B cell (primary cell): ENCODE data around the gene SPA17. TPM values are rescaled to one million over a fixed set of nuclear protein-coding genes. Genes with fewer than 3 reads are reported as not detected.

Experiments
- ATAC-seq: fragments of 200-7000 bp; cut with Tn5 transposase; one replicate; pipeline ENCODE4 v1.10.0; 2021; ENCODE audit warnings: low read depth, mild to moderate bottlenecking, moderate number of reproducible peaks, moderate library complexity
- CTCF ChIA-PET: fragments of 350-600 bp; sonication (Branson Sonifier 250); formaldehyde crosslinking; loops from one replicate; lab custom pipeline; 2021; ENCODE audit warnings: antibody characterized with exemption, inconsistent platforms; lab: Charles Lee
- POLR2A ChIA-PET: fragments of 350-600 bp; sonication (Branson Sonifier 250); formaldehyde crosslinking; loops from one replicate; lab custom pipeline; 2021; ENCODE audit warnings: antibody characterized with exemption; lab: Charles Lee
- DNase-seq: peaks from one replicate; pipeline ENCODE4 v3.0.0; 2013
- H2AFZ ChIP-seq: 2 replicates; pipeline ENCODE4 v1.6.1; 2012; ENCODE audit warnings: mild to moderate bottlenecking, low read depth, low read length; ENCODE audit not compliant: insufficient read depth, poor library complexity, severe bottlenecking
- H3K27ac ChIP-seq, 2 donors: 1 replicate in 1 of 2; 2 replicates in 1 of 2; pipeline ENCODE4 v1.5.1; 2012 to 2013; ENCODE audit warnings: low read length in 2 of 2, mild to moderate bottlenecking in 2 of 2, moderate library complexity in 1 of 2
- H3K27me3 ChIP-seq, 4 experiments: fragments of 200-600 bp in 1 of 4; sonication (generic) in 1 of 4; replicated peaks in 1 of 4; 1 replicate in 2 of 4; 2 replicates in 2 of 4; pipeline versions ENCODE4 v1.6.1 to v1.7.0; 2013 to 2016; ENCODE audit warnings: low read length in 3 of 4, mild to moderate bottlenecking in 2 of 4, mixed read lengths in 1 of 4, moderate library complexity in 1 of 4; ENCODE audit not compliant: insufficient read depth in 4 of 4, control insufficient read depth in 3 of 4; ENCODE audit errors: control extremely low read depth in 1 of 4
- H3K36me3 ChIP-seq, 2 experiments: replicated peaks in 1 of 2; 1 replicate in 1 of 2; 2 replicates in 1 of 2; pipeline versions ENCODE4 v1.6.1 to v1.7.1; 2013; ENCODE audit warnings: low read length in 1 of 2; ENCODE audit not compliant: insufficient read depth in 2 of 2, control insufficient read depth in 1 of 2; ENCODE audit errors: control extremely low read depth in 1 of 2, extremely low read depth in 1 of 2
- H3K4me1 ChIP-seq, 2 donors: fragments of 200-600 bp in 1 of 2; sonication (generic) in 1 of 2; 1 replicate in 1 of 2; 2 replicates in 1 of 2; pipeline versions ENCODE4 v1.5.1 to v1.6.1; 2013 to 2017; ENCODE audit warnings: low read length in 2 of 2; ENCODE audit not compliant: control insufficient read depth in 2 of 2, insufficient read depth in 2 of 2
- H3K4me2 ChIP-seq: replicated peaks from 2 replicates; pipeline ENCODE3; 2012; ENCODE audit warnings: mild to moderate bottlenecking, low read depth, low read length; ENCODE audit not compliant: poor library complexity, severe bottlenecking
- H3K4me3 ChIP-seq, 5 experiments: fragments of 200-600 bp in 1 of 5; sonication (generic) in 1 of 5; 1 replicate in 3 of 5; 2 replicates in 2 of 5; pipeline versions ENCODE4 v1.5.1 to v1.7.0; 2011 to 2016; ENCODE audit warnings: low read length in 4 of 5, mild to moderate bottlenecking in 4 of 5, low read depth in 2 of 5, control low read depth in 1 of 5, moderate library complexity in 1 of 5; ENCODE audit not compliant: insufficient read depth in 1 of 5; ENCODE audit errors: control extremely low read depth in 1 of 5, extremely low read depth in 1 of 5
- H3K79me2 ChIP-seq: fragments of 200-600 bp; sonication (generic); one replicate; pipeline ENCODE4 v1.6.0; 2016; ENCODE audit warnings: low read length; ENCODE audit not compliant: control insufficient read depth, insufficient read depth
- H3K9ac ChIP-seq: fragments of 200-600 bp; sonication (generic); 2 replicates; pipeline ENCODE4 v1.6.1; 2017; ENCODE audit warnings: mild to moderate bottlenecking, low read length, moderate library complexity
- H3K9me3 ChIP-seq, 3 donors: one replicate each; pipeline versions ENCODE4 v1.6.1 to v1.7.1; 2013; ENCODE audit warnings: low read length in 2 of 3; ENCODE audit not compliant: control insufficient read depth in 2 of 3, insufficient read depth in 1 of 3; ENCODE audit errors: control extremely low read depth in 1 of 3
- H4K20me1 ChIP-seq: 2 replicates; pipeline ENCODE4 v1.6.0; 2012; ENCODE audit warnings: mild to moderate bottlenecking, low read length; ENCODE audit not compliant: insufficient read depth, control insufficient read depth, poor library complexity, severe bottlenecking
- H3K27ac Mint-ChIP-seq: one replicate; pipeline ENCODE4 v1.8.0; 2021; ENCODE audit warnings: mixed read lengths
- H3K27me3 Mint-ChIP-seq: one replicate; pipeline ENCODE4 v1.8.0; 2021; ENCODE audit warnings: mixed read lengths
- H3K4me1 Mint-ChIP-seq: one replicate; pipeline ENCODE4 v1.8.0; 2021; ENCODE audit warnings: mixed read lengths
- H3K4me3 Mint-ChIP-seq: one replicate; pipeline ENCODE4 v1.8.0; 2021; ENCODE audit warnings: mixed read lengths
- H3K9me3 Mint-ChIP-seq: one replicate; pipeline ENCODE4 v1.8.0; 2022; ENCODE audit warnings: mixed read lengths; ENCODE audit not compliant: insufficient read depth
- EZH2 ChIP-seq: IDR thresholded peaks from 2 replicates; pipeline ENCODE4 v1.6.1; 2012; ENCODE audit warnings: borderline replicate concordance, low read depth, mild to moderate bottlenecking, moderate library complexity, low read length; ENCODE audit not compliant: insufficient read depth, poor library complexity, severe bottlenecking
- WGBS: methylation state at CpG from one replicate; pipeline ENCODE4 v1.1.5; 2013; ENCODE audit warnings: missing lambda C conversion rate; ENCODE audit not compliant: insufficient coverage; 5-methylcytosine and 5-hydroxymethylcytosine counted together
- intact Hi-C: fragments of 100-400 bp; cut with micrococcal nuclease; formaldehyde crosslinking; loops from one replicate; pipeline ENCODE4 v1.10.0; 2022
- polyA plus RNA-seq: library from polyadenylated mRNA; depleted of rRNA; stranded (reverse); fragments of >200 nt; gene quantifications from 2 replicates; pipeline ENCODE4 v1.2.3, GENCODE V29; 2012
- total RNA-seq, 2 donors: library from RNA; stranded (reverse); fragments of 120-200 nt in 1 of 2; gene quantifications; 1 replicate in 1 of 2; 2 replicates in 1 of 2; pipeline versions ENCODE4 v1.2.3 to v1.2.4, GENCODE V29; 2013 to 2022
- TF ChIP-seq, protein P1 (sequence below): fragments of 200-600 bp; IDR thresholded peaks from one replicate; pipeline ENCODE4 v1.8.0; 2022; ENCODE audit warnings: antibody characterized with exemption, mild to moderate bottlenecking

Gene SPA17
- total and polyA plus RNA-seq, 2 donors (not counting 1 experiment from before 2014, with no cell fraction given) = 0.21 to 0.76 TPM

GRCh38 chr11:124639186-124639585 is 34.5 kb upstream of the SPA17 start:
- peaks cover 0 to 20% of the 10 kb centered on the region in 2 experiments for H3K36me3 ChIP-seq
- no peaks in the 10 kb centered on the region for H3K27me3 ChIP-seq
- Mint-ChIP-seq H3K9me3 (no peaks in the 10 kb centered on the region), H3K27me3 (no peaks in the 10 kb centered on the region), H3K4me3 (no peak overlapping the region), H3K27ac (no peak overlapping the region), H3K4me1 (no peaks in the 10 kb centered on the region)
- no peak for DNase-seq
- ChIA-PET POLR2A (no interaction called here), CTCF (interaction anchor here (0.8 kb wide), 1 partner anchor 9 kb away, joined by 4 read pairs; no protein-coding TSS in a partner anchor)
- no peaks in the 10 kb centered on the region for H3K9me3 ChIP-seq
- TF ChIP-seq, protein P1, sequence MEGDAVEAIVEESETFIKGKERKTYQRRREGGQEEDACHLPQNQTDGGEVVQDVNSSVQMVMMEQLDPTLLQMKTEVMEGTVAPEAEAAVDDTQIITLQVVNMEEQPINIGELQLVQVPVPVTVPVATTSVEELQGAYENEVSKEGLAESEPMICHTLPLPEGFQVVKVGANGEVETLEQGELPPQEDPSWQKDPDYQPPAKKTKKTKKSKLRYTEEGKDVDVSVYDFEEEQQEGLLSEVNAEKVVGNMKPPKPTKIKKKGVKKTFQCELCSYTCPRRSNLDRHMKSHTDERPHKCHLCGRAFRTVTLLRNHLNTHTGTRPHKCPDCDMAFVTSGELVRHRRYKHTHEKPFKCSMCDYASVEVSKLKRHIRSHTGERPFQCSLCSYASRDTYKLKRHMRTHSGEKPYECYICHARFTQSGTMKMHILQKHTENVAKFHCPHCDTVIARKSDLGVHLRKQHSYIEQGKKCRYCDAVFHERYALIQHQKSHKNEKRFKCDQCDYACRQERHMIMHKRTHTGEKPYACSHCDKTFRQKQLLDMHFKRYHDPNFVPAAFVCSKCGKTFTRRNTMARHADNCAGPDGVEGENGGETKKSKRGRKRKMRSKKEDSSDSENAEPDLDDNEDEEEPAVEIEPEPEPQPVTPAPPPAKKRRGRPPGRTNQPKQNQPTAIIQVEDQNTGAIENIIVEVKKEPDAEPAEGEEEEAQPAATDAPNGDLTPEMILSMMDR = no peak
- no peak for TF ChIP-seq EZH2
- no peaks in the 10 kb centered on the region for H3K79me2 ChIP-seq
- no peak for ATAC-seq
- WGBS = 100% methylated on average over 1 of the region's 1 CpG
- no peak overlapping the region for H3K4me2 ChIP-seq
- no peak overlapping the region for H3K4me3 ChIP-seq
- intact Hi-C loops = no loop called here
- H4K20me1 ChIP-seq = no peaks in the 10 kb centered on the region
- no peak overlapping the region for H3K27ac ChIP-seq
- H3K4me1 ChIP-seq = no peaks in the 10 kb centered on the region
- H3K9ac ChIP-seq = no peak overlapping the region
- H2AFZ ChIP-seq = no peak overlapping the region

GRCh38 chr11:124640666-124641065 is 33.0 kb upstream of the SPA17 start:
- H3K9me3 Mint-ChIP-seq = no peaks in the 10 kb centered on the region
- H3K9ac ChIP-seq = no peak overlapping the region

More at GRCh38 chr11:124640666-124641065, 33.0 kb upstream of the SPA17 start:
- Histone ChIP-seq H3K4me1 (peaks cover 6 to 8% of the 10 kb centered on the region in 2 donors), H3K4me2 (no peak overlapping the region), H3K27me3 (no peaks in the 10 kb centered on the region), H3K27ac (no peak overlapping the region), H3K36me3 (peaks cover 0 to 11% of the 10 kb centered on the region in 2 experiments), H4K20me1 (no peaks in the 10 kb centered on the region), H2AFZ (no peak overlapping the region), H3K9me3 (no peaks in the 10 kb centered on the region), H3K79me2 (no peaks in the 10 kb centered on the region), H3K4me3 (no peak overlapping the region)
- H3K27ac Mint-ChIP-seq = no peak overlapping the region
- DNase-seq = no peak
- TF ChIP-seq EZH2 = no peak
- TF ChIP-seq, protein P1 = no peak
- H3K27me3 Mint-ChIP-seq = no peaks in the 10 kb centered on the region
- no peak overlapping the region for H3K4me3 Mint-ChIP-seq
- WGBS = 100% methylated on average over 1 of the region's 5 CpGs
- POLR2A ChIA-PET = interaction anchor here (0.6 kb wide), 1 partner anchor 11 kb away, joined by 3 read pairs; no protein-coding TSS in a partner anchor
- H3K4me1 Mint-ChIP-seq = peaks cover 7% of the 10 kb centered on the region
- CTCF ChIA-PET = interaction anchor here (0.6 to 5.9 kb wide), 4 partner anchors 28 to 198 kb away, joined by 3 to 61 read pairs (median 3); no protein-coding TSS in a partner anchor
- ATAC-seq = no peak
- intact Hi-C loops = loop anchor here (10.0 kb wide), 1 partner anchor 1234 kb away; no protein-coding TSS in a partner anchor
